Activated CD4-positive, CD25-positive, alpha-beta regulatory T cell treated with anti-CD3 and anti-CD28 coated beads, Interleukin-2, amount 50 U/mL, for 16 hours (primary cell): Measurements from ENCODE around the gene ATP5ME.
"Not testable (repeated sequence)": the region's sequence is repeated elsewhere in the genome, so short reads cannot be mapped to it uniquely, and the experiment has no call there.

Experiments used
- DNase-seq: peaks from one replicate; pipeline ENCODE4 v3.0.0-alpha.2; 2020; ENCODE audit warnings: low read depth, low spot score

Gene ATP5ME

GRCh38 chr4:635851-636627, 38.0 kb downstream of the ATP5ME start:
- no peak for DNase-seq

- not testable (repeated sequence) for DNase-seq
Observed at GRCh38 chr4:635066-635835, 38.8 kb downstream of the ATP5ME start.

- no peak for DNase-seq
Observed at GRCh38 chr4:634599-634985, 39.5 kb downstream of the ATP5ME start.

GRCh38 chr4:633976-634598, 40.0 kb downstream of the ATP5ME start:
- no peak for DNase-seq

GRCh38 chr4:633406-633805, 40.7 kb downstream of the ATP5ME start:
- no peak for DNase-seq

- no peak for DNase-seq
Observed at GRCh38 chr4:632926-633325, 41.1 kb downstream of the ATP5ME start.

- DNase-seq: no peak
Observed at GRCh38 chr4:632196-632790, 41.8 kb downstream of the ATP5ME start.

- no peak for DNase-seq
Observed at GRCh38 chr4:630656-631055, 43.4 kb downstream of the ATP5ME start.

GRCh38 chr4:629915-630641, 44.0 kb downstream of the ATP5ME start:
- DNase-seq: no peak

- DNase-seq: no peak
Observed at GRCh38 chr4:629636-629914, 44.5 kb downstream of the ATP5ME start.

- DNase-seq: no peak
Observed at GRCh38 chr4:628821-629635, 45.0 kb downstream of the ATP5ME start.

- DNase-seq: no peak
Observed at GRCh38 chr4:628311-628741, 45.8 kb downstream of the ATP5ME start.

- DNase-seq: no peak
Observed at GRCh38 chr4:627347-628125, 46.5 kb downstream of the ATP5ME start.

GRCh38 chr4:626201-627091, 47.6 kb downstream of the ATP5ME start:
- DNase-seq: no peak

GRCh38 chr4:625631-626161, 48.4 kb downstream of the ATP5ME start:
- no peak for DNase-seq

- no peak for DNase-seq
Observed at GRCh38 chr4:624705-625590, 49.1 kb downstream of the ATP5ME start, which contains the start of gene PDE6B. Gene PDE6B, plus strand, starts transcription at chr4:625573. Its CDS starts 54 bp downstream, at chr4:625627.

- no peak for DNase-seq
Observed at GRCh38 chr4:623914-624566, 50.0 kb downstream of the ATP5ME start.
